A549 (cell line): ENCODE results near the gene ZNF22. TPM values are rescaled to one million over a fixed set of nuclear protein-coding genes. Genes with fewer than 3 reads are reported as not detected.

Experiments used
- ATAC-seq, 2 experiments: fragments of 200-7000 bp in 1 of 2; fragments of >200 bp in 1 of 2; cut with Nextera tagmentation in 1 of 2; cut with Tn5 transposase in 1 of 2; 3 replicates each; pipeline versions ENCODE4 v1.8.0 to v1.9.1; 2018 to 2020; ENCODE audit warnings: mild to moderate bottlenecking in 1 of 2, moderate library complexity in 1 of 2
- CTCF ChIA-PET: fragments of 300-600 bp; sonication (Branson Sonifier 250); formaldehyde crosslinking; extraction: SDS; loops from one replicate; lab custom pipeline; 2021; ENCODE audit warnings: antibody characterized with exemption, inconsistent platforms; lab: Yijun Ruan, JAX
- POLR2A ChIA-PET: fragments of 350-600 bp; formaldehyde crosslinking; extraction: SDS; loops from one replicate; lab custom pipeline; 2021; ENCODE audit warnings: antibody characterized with exemption, inconsistent platforms; lab: Yijun Ruan, JAX
- DNase-seq, 2 experiments: peaks; one replicate each; pipeline versions ENCODE4 v3.0.0 to v3.0.0-alpha.2; 2011 to 2016; ENCODE audit warnings: low read depth in 1 of 2, low spot score in 1 of 2
- FAIRE-seq: peaks from 2 replicates; lab custom pipeline; 2011; peaks lifted over from hg19 to GRCh38; lab: Jason Lieb, UNC
- H3K27ac ChIP-seq, 2 experiments: fragments of >200 bp; sonication (Bioruptor Twin); formaldehyde crosslinking; 3 replicates each; pipeline ENCODE4 v1.5.1; 2016 to 2017
- H3K4me1 ChIP-seq: fragments of >200 bp; sonication (Bioruptor Twin); formaldehyde crosslinking; 3 replicates; pipeline ENCODE4 v1.6.1; 2016
- H3K4me2 ChIP-seq: fragments of >200 bp; sonication (Bioruptor Twin); formaldehyde crosslinking; 3 replicates; pipeline ENCODE4 v1.6.1; 2016
- H3K4me3 ChIP-seq: fragments of >200 bp; sonication (Bioruptor Twin); formaldehyde crosslinking; 3 replicates; pipeline ENCODE4 v1.5.1; 2016
- H3K9me3 ChIP-seq: fragments of >200 bp; sonication (Bioruptor Twin); formaldehyde crosslinking; 3 replicates; pipeline ENCODE4 v1.6.1; 2016
- ATOH8 ChIP-seq: fragments of 250-450 bp; sonication (Bioruptor Pico); IDR thresholded peaks from 2 replicates; pipeline ENCODE4 v1.5.0; 2020; ENCODE audit warnings: low read depth, mild to moderate bottlenecking, moderate library complexity
- BHLHE40 ChIP-seq: IDR thresholded peaks from 2 replicates; pipeline ENCODE4 v1.6.1; 2012; ENCODE audit warnings: low read depth, low read length, inconsistent platforms
- CBX2 ChIP-seq: fragments of 200-600 bp; sonication (generic); IDR thresholded peaks from 2 replicates; pipeline ENCODE4 v1.6.1; 2016; ENCODE audit warnings: low read depth, mild to moderate bottlenecking, borderline replicate concordance
- CHD2 ChIP-seq: fragments of 150-350 bp; IDR thresholded peaks from 2 replicates; pipeline ENCODE4 v1.6.1; 2014; ENCODE audit warnings: low read length; ENCODE audit not compliant: partially characterized antibody
- EHMT2 ChIP-seq: fragments of 200-600 bp; sonication (generic); IDR thresholded peaks from 2 replicates; pipeline ENCODE4 v1.6.1; 2016; ENCODE audit warnings: antibody characterized with exemption, low read depth, mild to moderate bottlenecking, moderate library complexity
- EP300 ChIP-seq, 2 experiments: fragments of >200 bp; sonication (Bioruptor Twin); formaldehyde crosslinking; IDR thresholded peaks; 2 replicates in 1 of 2; 3 replicates in 1 of 2; pipeline ENCODE4 v1.6.1; 2016 to 2017
- ESRRA ChIP-seq: fragments of 150-350 bp; IDR thresholded peaks from 2 replicates; pipeline ENCODE4 v1.6.1; 2014; ENCODE audit warnings: mild to moderate bottlenecking, low read length, borderline replicate concordance
- GATA3 ChIP-seq: IDR thresholded peaks from 2 replicates; pipeline ENCODE4 v1.6.1; 2012; ENCODE audit warnings: borderline replicate concordance
- HDAC2 ChIP-seq: fragments of 200-600 bp; sonication (generic); IDR thresholded peaks from 2 replicates; pipeline ENCODE4 v1.6.1; 2016
- HEYL ChIP-seq: fragments of 250-450 bp; sonication (Bioruptor Pico); IDR thresholded peaks from 2 replicates; pipeline ENCODE4 v1.8.0; 2021; ENCODE audit warnings: mild to moderate bottlenecking, moderate library complexity
- HOXA7 ChIP-seq: fragments of 250-450 bp; sonication (Bioruptor Pico); IDR thresholded peaks from 2 replicates; pipeline ENCODE4 v1.5.0; 2020; ENCODE audit warnings: mild to moderate bottlenecking, moderate library complexity
- HOXB5 ChIP-seq: fragments of 250-450 bp; sonication (Bioruptor Pico); IDR thresholded peaks from 2 replicates; pipeline ENCODE4 v1.5.0; 2020; ENCODE audit warnings: mild to moderate bottlenecking, moderate library complexity
- KDM1A ChIP-seq: fragments of 200-600 bp; sonication (generic); IDR thresholded peaks from 2 replicates; pipeline ENCODE4 v1.6.1; 2016; ENCODE audit warnings: low read depth, mild to moderate bottlenecking
- KDM5A ChIP-seq: fragments of 200-600 bp; sonication (generic); IDR thresholded peaks from 2 replicates; pipeline ENCODE4 v1.6.1; 2016; ENCODE audit warnings: antibody characterized with exemption, mild to moderate bottlenecking
- MAZ ChIP-seq: fragments of 150-350 bp; IDR thresholded peaks from 2 replicates; pipeline ENCODE4 v1.6.1; 2014; ENCODE audit warnings: antibody characterized with exemption, low read depth, low read length, borderline replicate concordance
- MYC ChIP-seq: IDR thresholded peaks from 2 replicates; pipeline ENCODE4 v1.6.1; 2012; ENCODE audit warnings: mild to moderate bottlenecking, inconsistent platforms, low read length, improper control_type of control experiment, borderline replicate concordance
- NPAS2 ChIP-seq: fragments of 250-450 bp; sonication (Bioruptor Pico); IDR thresholded peaks from 2 replicates; pipeline ENCODE4 v1.8.0; 2022; ENCODE audit warnings: mild to moderate bottlenecking, moderate library complexity, borderline replicate concordance
- PHF8 ChIP-seq: fragments of 200-600 bp; sonication (generic); IDR thresholded peaks from 2 replicates; pipeline ENCODE4 v1.6.1; 2016; ENCODE audit warnings: low read depth, mild to moderate bottlenecking, antibody characterized with exemption, moderate library complexity, borderline replicate concordance
- TFCP2L1 ChIP-seq: fragments of 250-450 bp; sonication (Bioruptor Pico); IDR thresholded peaks from 2 replicates; pipeline ENCODE4 v1.5.0; 2021; ENCODE audit warnings: mild to moderate bottlenecking
- ZC3H11A ChIP-seq: fragments of 450-650 bp; IDR thresholded peaks from 2 replicates; pipeline ENCODE4 v1.6.1; 2014; ENCODE audit warnings: antibody characterized with exemption, mild to moderate bottlenecking
- WGBS: methylation state at CpG from one replicate; pipeline ENCODE4 v1.1.6; 2017; ENCODE audit errors: missing lambda C conversion rate; 5-methylcytosine and 5-hydroxymethylcytosine counted together
- polyA plus RNA-seq, 4 experiments: library from polyadenylated mRNA; depleted of rRNA in 3 of 4; stranded (reverse); fragments of >200 nt; fragmentation: RNase III in 1 of 4; extraction: RNeasy Plus Mini Kit Qiagen cat#74134 plus additional on column Dnase treatment in 1 of 4; gene quantifications; 2 replicates in 3 of 4; 3 replicates in 1 of 4; pipeline ENCODE4 v1.2.3, GENCODE V29; 2011 to 2017
- TF ChIP-seq, protein P1 (sequence below): fragments of 200-600 bp; sonication (generic); IDR thresholded peaks from 2 replicates; pipeline ENCODE4 v1.6.1; 2016; ENCODE audit warnings: antibody characterized with exemption, mild to moderate bottlenecking, moderate library complexity
- TF ChIP-seq, protein P2 (sequence below): fragments of 150-350 bp; IDR thresholded peaks from 2 replicates; pipeline ENCODE4 v1.6.1; 2014; ENCODE audit warnings: low read depth, mild to moderate bottlenecking, low read length

Gene ZNF22
- polyA plus RNA-seq, 2 of the 4 experiments (the other 2 are of a cell fraction): 8.5 to 13.0 TPM

DNA sequence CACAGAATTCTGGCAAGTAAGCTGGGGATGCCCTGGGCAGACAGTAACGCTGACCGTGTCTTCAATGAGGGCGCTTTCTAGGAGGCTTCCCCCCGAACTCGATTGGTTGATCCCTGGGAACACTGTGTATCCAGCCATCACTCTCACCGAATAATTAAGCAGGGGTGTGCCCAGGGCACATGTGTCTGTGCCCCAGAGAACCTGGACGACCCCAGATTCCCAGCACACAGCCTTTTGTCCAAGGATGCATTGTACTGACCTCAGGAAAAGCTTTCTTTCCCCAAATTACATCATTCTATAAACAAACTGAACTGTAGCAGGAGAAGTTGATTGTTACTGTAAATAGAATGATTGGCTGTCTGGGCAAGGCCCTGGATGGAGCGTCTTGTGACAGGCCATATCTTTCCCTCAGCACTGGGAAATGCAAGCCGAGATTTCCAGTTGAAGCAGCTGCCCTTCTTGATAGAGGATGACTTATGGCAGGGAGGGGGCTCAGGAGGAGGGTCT lies 15.5 kb upstream of the ZNF22 start:
- Histone ChIP-seq H3K9me3 (no peaks in the 10 kb centered on the region), H3K4me1 (peaks cover 34% of the 10 kb centered on the region), H3K4me2 (peak overlapping the region; percentile 15; the same call in 1 of the 3 replicates), H3K27ac (peak overlapping the region in 1 of 2 experiments; percentile 45; a peak in 1 of 6 replicates), H3K4me3 (no peak overlapping the region)
- WGBS: 70% methylated on average over 9 of the region's 9 CpGs
- ChIA-PET CTCF (interaction anchor here (0.7 to 1.3 kb wide), 3 partner anchors 9 to 655 kb away, joined by 3 read pairs; no protein-coding TSS in a partner anchor), POLR2A (no interaction called here)
- FAIRE-seq (no peak), DNase-seq (no peak), ATAC-seq (no peak)
- no peak for TF ChIP-seq KDM1A
- no peak for TF ChIP-seq MYC
- no peak for TF ChIP-seq HOXB5 (CRISPR knock-in tag)

DNA sequence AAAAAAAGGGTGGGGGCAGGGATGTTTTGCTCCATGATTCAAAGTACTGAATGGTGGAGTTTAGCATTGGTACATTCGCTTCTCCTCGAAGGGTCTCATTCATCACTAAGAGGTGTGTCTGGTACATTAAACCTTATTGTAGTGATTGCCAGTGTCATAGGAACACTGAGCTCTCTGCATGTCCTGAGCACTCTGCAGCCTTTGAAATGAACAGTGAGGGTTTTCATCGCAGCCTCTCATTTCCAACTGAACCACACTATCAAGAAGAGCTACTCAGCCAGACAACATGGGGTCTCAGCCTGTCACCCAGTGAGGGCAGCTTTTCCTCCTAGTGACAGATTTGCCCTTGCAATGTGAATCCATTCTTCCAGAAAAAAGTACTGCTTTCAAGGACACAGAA lies 14.5 kb upstream of the ZNF22 start:
- TF ChIP-seq HEYL (CRISPR knock-in tag) (no peak), HOXA7 (no peak), BHLHE40 (no peak), CHD2 (no peak), CBX2 (no peak), KDM5A (no peak), ZC3H11A (no peak), HDAC2 (no peak), TFCP2L1 (CRISPR knock-in tag) (no peak), GATA3 (no peak), MAZ (no peak), EHMT2 (no peak), ATOH8 (CRISPR knock-in tag) (no peak), PHF8 (no peak), ESRRA (no peak), EP300 (IDR thresholded peaks at IDR 0.05) (no peak), NPAS2 (CRISPR knock-in tag) (no peak)
- TF ChIP-seq, protein P1, sequence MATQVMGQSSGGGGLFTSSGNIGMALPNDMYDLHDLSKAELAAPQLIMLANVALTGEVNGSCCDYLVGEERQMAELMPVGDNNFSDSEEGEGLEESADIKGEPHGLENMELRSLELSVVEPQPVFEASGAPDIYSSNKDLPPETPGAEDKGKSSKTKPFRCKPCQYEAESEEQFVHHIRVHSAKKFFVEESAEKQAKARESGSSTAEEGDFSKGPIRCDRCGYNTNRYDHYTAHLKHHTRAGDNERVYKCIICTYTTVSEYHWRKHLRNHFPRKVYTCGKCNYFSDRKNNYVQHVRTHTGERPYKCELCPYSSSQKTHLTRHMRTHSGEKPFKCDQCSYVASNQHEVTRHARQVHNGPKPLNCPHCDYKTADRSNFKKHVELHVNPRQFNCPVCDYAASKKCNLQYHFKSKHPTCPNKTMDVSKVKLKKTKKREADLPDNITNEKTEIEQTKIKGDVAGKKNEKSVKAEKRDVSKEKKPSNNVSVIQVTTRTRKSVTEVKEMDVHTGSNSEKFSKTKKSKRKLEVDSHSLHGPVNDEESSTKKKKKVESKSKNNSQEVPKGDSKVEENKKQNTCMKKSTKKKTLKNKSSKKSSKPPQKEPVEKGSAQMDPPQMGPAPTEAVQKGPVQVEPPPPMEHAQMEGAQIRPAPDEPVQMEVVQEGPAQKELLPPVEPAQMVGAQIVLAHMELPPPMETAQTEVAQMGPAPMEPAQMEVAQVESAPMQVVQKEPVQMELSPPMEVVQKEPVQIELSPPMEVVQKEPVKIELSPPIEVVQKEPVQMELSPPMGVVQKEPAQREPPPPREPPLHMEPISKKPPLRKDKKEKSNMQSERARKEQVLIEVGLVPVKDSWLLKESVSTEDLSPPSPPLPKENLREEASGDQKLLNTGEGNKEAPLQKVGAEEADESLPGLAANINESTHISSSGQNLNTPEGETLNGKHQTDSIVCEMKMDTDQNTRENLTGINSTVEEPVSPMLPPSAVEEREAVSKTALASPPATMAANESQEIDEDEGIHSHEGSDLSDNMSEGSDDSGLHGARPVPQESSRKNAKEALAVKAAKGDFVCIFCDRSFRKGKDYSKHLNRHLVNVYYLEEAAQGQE: no peak
- TF ChIP-seq, protein P2, sequence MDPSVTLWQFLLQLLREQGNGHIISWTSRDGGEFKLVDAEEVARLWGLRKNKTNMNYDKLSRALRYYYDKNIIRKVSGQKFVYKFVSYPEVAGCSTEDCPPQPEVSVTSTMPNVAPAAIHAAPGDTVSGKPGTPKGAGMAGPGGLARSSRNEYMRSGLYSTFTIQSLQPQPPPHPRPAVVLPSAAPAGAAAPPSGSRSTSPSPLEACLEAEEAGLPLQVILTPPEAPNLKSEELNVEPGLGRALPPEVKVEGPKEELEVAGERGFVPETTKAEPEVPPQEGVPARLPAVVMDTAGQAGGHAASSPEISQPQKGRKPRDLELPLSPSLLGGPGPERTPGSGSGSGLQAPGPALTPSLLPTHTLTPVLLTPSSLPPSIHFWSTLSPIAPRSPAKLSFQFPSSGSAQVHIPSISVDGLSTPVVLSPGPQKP: no peak
- Histone ChIP-seq H3K4me1 (peaks cover 24% of the 10 kb centered on the region), H3K27ac (peak overlapping the region in 1 of 2 experiments; percentile 45; a peak in 1 of 6 replicates), H3K4me3 (no peak overlapping the region), H3K4me2 (no peak overlapping the region), H3K9me3 (no peaks in the 10 kb centered on the region)
- POLR2A ChIA-PET: interaction anchor here (0.7 kb wide), 1 partner anchor 23 kb away, joined by 3 read pairs; no protein-coding TSS in a partner anchor
- WGBS: 93% methylated on average over 3 of the region's 3 CpGs
- FAIRE-seq: no peak
- no peak for ATAC-seq
- CTCF ChIA-PET: interaction anchor here (0.7 to 1.4 kb wide), 4 partner anchors 23 to 1911 kb away, joined by 3 read pairs; no protein-coding TSS in a partner anchor
- no peak for DNase-seq
